C4-2B (cell line): Measurements from ENCODE around the gene AK5.

ENCODE experiments used
- H3K27ac ChIP-seq: fragments of 450-650 bp; 2 replicates; pipeline ENCODE4 v1.5.1; 2017
- ZFX ChIP-seq: fragments of 450-650 bp; IDR thresholded peaks from 2 replicates; pipeline ENCODE4 v1.6.1; 2017
- TF ChIP-seq, protein P1 (sequence below): fragments of 450-650 bp; conservative IDR thresholded peaks from 2 replicates; pipeline ENCODE4 v1.5.1; 2017; ENCODE audit warnings: mild to moderate bottlenecking

Gene AK5

DNA sequence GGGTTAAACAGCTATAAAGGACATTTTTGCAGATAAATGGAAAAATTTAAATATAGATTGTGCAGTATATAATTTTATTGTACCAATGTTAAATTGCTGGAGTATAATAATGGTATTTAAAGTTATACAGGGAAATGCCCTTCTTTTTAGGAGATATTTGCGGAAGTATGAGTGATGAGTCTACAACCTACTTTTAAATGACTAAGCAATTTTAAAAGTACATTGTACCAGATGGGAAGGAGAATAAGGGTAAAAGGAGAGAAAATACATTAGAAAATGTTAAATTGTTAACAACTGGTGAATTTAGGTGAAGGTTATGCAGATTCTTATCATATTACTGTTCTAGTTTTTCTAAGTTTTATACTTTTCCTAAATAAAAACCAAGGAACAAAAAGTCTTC is 308.8 kb downstream of the AK5 start:
- no peak overlapping the region for H3K27ac ChIP-seq
- no peak for TF ChIP-seq ZFX
- TF ChIP-seq, protein P1, sequence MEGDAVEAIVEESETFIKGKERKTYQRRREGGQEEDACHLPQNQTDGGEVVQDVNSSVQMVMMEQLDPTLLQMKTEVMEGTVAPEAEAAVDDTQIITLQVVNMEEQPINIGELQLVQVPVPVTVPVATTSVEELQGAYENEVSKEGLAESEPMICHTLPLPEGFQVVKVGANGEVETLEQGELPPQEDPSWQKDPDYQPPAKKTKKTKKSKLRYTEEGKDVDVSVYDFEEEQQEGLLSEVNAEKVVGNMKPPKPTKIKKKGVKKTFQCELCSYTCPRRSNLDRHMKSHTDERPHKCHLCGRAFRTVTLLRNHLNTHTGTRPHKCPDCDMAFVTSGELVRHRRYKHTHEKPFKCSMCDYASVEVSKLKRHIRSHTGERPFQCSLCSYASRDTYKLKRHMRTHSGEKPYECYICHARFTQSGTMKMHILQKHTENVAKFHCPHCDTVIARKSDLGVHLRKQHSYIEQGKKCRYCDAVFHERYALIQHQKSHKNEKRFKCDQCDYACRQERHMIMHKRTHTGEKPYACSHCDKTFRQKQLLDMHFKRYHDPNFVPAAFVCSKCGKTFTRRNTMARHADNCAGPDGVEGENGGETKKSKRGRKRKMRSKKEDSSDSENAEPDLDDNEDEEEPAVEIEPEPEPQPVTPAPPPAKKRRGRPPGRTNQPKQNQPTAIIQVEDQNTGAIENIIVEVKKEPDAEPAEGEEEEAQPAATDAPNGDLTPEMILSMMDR = no peak

DNA sequence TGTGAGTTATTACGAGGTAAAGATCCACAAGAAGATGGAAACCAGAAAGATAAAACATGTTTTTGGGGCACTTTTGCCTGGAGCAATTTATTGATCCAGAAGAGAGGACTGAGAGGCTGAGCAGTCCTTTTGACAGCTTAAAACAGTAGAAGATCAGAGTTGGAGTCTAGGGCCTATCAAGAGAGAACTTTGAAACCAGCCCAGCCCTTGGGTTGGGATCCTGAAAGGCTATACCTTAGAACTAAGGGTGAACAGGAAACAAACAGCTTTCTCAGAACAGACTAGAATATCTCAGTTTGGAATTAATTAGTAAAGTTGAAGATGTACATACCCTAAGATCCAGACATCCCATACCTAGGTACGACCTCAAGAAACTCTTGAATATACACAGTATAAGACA is 311.1 kb downstream of the AK5 start:
- no peak for TF ChIP-seq ZFX
- TF ChIP-seq, protein P1 = no peak
- no peak overlapping the region for H3K27ac ChIP-seq

DNA sequence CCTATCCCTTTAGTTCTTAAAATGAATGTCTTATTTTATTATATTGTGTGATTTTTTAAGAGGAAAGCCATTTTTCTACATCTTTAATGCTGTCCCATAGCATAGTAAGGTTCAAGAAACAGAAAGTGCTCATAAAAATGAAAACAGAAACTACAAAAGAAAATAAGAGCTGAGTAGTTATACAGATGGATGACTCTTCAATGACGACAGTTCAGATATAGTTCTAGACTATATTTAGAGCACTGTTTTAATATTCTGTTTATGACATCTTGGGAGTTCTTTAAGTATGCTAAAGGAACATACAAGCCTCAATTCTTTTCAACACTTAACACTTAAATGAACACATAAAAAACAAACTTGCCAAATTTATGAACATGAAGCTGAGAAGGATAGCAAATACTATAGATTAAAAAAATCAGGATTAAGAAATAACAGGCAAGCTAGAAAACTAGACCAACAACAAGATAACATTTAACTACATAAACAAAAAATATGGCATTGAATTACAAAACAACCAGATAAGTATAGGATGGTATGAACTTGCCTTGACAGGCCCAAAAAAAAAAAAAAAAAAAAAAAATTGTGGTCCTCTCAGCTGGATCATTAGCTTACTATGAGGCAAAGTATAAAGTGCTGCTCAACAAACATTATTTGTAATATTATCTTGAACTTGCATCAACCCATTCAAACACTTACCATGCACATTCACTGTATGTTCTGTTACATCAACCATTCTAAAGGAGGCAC is 312.7 kb downstream of the AK5 start:
- TF ChIP-seq, protein P1 = no peak
- no peak for TF ChIP-seq ZFX

DNA sequence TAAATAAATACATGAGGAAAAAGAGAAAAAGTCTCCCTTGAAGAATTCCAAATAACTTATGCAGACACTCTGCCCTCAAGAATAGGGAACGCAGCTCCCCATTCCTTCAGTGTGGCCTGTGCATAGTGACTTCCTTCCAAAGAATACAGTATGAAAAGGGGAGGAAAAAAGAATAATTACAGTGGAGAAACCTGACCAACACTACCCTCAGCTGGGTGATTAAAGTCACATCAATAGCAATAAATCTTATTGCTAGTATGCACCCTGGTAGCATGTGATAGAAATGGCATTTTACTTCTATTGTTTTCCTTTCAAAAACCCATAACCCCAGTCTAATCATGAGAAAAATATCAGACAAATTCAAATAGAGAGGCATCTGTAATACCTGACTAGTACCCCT is 315.5 kb downstream of the AK5 start:
- TF ChIP-seq, protein P1 = no peak
- TF ChIP-seq ZFX = no peak
- H3K27ac ChIP-seq = no peak overlapping the region

More for the DNA sequence above, 312.7 kb downstream of the AK5 start:
- no peak overlapping the region for H3K27ac ChIP-seq

DNA sequence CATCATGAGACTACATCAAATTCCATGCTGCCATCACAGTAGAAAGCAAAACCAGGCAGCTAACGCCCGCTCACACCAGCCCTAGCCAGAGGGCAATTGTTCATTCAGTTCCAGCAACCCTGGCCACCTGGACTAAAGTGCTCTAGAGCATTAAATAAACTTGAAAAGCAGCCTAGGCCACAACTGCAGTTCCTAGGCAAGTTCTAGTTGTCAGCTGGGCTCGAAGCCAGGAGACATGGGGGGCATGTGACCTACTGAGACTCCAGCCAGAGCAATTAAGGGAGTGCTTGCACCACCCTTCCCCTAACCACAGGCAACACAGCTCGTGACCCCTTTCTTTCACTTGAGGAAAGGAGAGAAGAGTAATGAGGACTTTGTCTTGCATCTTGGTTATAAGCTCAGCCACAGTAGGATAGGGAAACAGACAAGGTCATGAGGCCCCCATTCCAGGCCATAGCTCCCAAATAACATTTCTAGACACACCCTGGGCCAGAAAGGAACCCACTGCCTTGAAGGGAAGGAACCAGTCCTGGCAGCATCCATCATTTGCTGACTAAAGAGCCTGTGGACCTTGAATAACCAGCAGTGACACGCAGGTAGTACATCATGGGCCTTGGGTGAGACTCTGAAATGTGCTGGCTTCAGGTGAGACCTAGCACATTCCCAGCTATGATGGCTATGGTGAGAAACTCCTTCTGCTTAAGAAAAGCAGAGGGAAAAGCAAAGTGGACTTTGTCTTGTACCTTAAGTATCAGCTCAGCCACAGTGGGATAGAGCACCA is 323.6 kb downstream of the AK5 start:
- H3K27ac ChIP-seq = no peak overlapping the region
- TF ChIP-seq ZFX = no peak
- TF ChIP-seq, protein P1 = no peak

DNA sequence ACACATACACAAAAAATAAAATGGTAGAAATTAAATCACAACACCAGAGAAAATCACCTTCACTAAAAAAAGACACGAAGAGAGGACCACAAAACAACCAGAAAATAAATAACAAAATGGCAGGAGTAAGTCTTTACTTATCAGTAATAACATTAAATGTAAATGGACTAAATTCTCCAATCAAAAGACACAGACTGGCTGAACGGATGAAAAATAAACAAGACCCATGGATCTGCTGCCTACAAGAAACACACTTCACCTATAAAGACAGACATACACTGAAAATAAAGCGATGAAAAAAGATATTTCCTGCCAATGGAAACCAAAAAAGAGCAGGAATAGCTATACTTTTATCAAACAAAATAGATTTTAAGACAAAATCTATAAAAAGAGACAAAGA is 327.1 kb downstream of the AK5 start:
- no peak for TF ChIP-seq ZFX
- TF ChIP-seq, protein P1 = no peak
- no peak overlapping the region for H3K27ac ChIP-seq
